ENCODE data around the gene TXNDC16.

The TXNDC16 gene

GRCh38 chr14:52443506-52443905 is 108.8 kb downstream of the TXNDC16 start:
- no peak overlapping the region for H3K27ac ChIP-seq (ENCODE audit: low read depth, low read length)
- H3K4me3 ChIP-seq (ENCODE audit: insufficient read depth, low read length, poor library complexity, severe bottlenecking): no peak overlapping the region
- TF ChIP-seq, protein P1, sequence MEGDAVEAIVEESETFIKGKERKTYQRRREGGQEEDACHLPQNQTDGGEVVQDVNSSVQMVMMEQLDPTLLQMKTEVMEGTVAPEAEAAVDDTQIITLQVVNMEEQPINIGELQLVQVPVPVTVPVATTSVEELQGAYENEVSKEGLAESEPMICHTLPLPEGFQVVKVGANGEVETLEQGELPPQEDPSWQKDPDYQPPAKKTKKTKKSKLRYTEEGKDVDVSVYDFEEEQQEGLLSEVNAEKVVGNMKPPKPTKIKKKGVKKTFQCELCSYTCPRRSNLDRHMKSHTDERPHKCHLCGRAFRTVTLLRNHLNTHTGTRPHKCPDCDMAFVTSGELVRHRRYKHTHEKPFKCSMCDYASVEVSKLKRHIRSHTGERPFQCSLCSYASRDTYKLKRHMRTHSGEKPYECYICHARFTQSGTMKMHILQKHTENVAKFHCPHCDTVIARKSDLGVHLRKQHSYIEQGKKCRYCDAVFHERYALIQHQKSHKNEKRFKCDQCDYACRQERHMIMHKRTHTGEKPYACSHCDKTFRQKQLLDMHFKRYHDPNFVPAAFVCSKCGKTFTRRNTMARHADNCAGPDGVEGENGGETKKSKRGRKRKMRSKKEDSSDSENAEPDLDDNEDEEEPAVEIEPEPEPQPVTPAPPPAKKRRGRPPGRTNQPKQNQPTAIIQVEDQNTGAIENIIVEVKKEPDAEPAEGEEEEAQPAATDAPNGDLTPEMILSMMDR (IDR thresholded peaks at IDR 0.05; ENCODE audit: insufficient read depth, low read length, poor library complexity, severe bottlenecking): no peak
- no peak for TF ChIP-seq EZH2phosphoT487 (conservative IDR thresholded peaks at IDR 0.05; ENCODE audit: low read length)
- H3K27me3 ChIP-seq (ENCODE audit: low read length): no peaks in the 10 kb centered on the region
- H3K9me3 ChIP-seq (ENCODE audit: insufficient read depth, low read length): no peaks in the 10 kb centered on the region
- H3K9ac ChIP-seq (ENCODE audit: low read length): no peak overlapping the region
- no peak overlapping the region for H3K4me2 ChIP-seq (ENCODE audit: low read depth, low read length, poor library complexity, severe bottlenecking)
- H3F3A ChIP-seq (ENCODE audit: insufficient read depth): no peaks in the 10 kb centered on the region
- H3K9me2 ChIP-seq (replicated peaks; ENCODE audit: insufficient read depth, low read length): no peaks in the 10 kb centered on the region
- no peaks in the 10 kb centered on the region for H3K79me2 ChIP-seq (ENCODE audit: insufficient read depth, low read length)
- no peak overlapping the region for H2AFZ ChIP-seq (ENCODE audit: low read depth, low read length, severe bottlenecking)
- H4K20me1 ChIP-seq (ENCODE audit: low read depth, low read length): no peaks in the 10 kb centered on the region
- peaks cover 18% of the 10 kb centered on the region; the same call in 1 of the 2 replicates for H3K36me3 ChIP-seq (ENCODE audit: low read length)

GRCh38 chr14:52442602-52443001 is 109.7 kb downstream of the TXNDC16 start:
- H3K4me3 ChIP-seq (ENCODE audit: insufficient read depth, low read length, poor library complexity, severe bottlenecking): no peak overlapping the region
- no peak overlapping the region for H3K9ac ChIP-seq (ENCODE audit: low read length)
- H3K4me2 ChIP-seq (ENCODE audit: low read depth, low read length, poor library complexity, severe bottlenecking): no peak overlapping the region
- no peaks in the 10 kb centered on the region for H4K20me1 ChIP-seq (ENCODE audit: low read depth, low read length)
- H3K36me3 ChIP-seq (ENCODE audit: low read length): peaks cover 19% of the 10 kb centered on the region; the same call in 1 of the 2 replicates
- TF ChIP-seq, protein P1 (IDR thresholded peaks at IDR 0.05; ENCODE audit: insufficient read depth, low read length, poor library complexity, severe bottlenecking): no peak
- no peak overlapping the region for H2AFZ ChIP-seq (ENCODE audit: low read depth, low read length, severe bottlenecking)
- no peak overlapping the region for H3K27ac ChIP-seq (ENCODE audit: low read depth, low read length)
- no peaks in the 10 kb centered on the region for H3K9me2 ChIP-seq (replicated peaks; ENCODE audit: insufficient read depth, low read length)
- H3K79me2 ChIP-seq (ENCODE audit: insufficient read depth, low read length): no peaks in the 10 kb centered on the region
- H3F3A ChIP-seq (ENCODE audit: insufficient read depth): no peaks in the 10 kb centered on the region
- no peaks in the 10 kb centered on the region for H3K27me3 ChIP-seq (ENCODE audit: low read length)
- no peaks in the 10 kb centered on the region for H3K9me3 ChIP-seq (ENCODE audit: insufficient read depth, low read length)

DNA sequence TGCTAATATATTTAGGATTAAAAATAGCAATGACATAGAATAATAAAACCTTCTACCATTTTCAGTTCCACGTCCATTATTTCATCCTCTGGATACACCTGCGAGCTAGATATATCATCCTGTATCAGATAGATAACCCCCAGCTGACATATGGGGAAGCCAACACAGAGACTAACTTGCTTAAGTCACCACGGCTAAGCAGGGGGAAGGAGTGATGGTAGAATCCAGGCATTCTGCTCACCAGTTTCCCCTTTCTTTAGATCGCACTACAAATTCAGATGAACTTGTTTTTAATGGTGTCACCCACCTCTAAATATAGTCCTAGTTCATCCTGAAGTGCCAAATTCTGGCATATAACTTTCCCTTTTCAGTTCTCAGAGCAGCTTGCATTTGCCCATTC is 110.1 kb downstream of the TXNDC16 start:
- Histone ChIP-seq H4K20me1 (ENCODE audit: low read depth, low read length) (no peaks in the 10 kb centered on the region), H3K36me3 (ENCODE audit: low read length) (peaks cover 19% of the 10 kb centered on the region; the same call in 1 of the 2 replicates), H3F3A (ENCODE audit: insufficient read depth) (no peaks in the 10 kb centered on the region), H3K27me3 (ENCODE audit: low read length) (no peaks in the 10 kb centered on the region), H3K4me3 (ENCODE audit: insufficient read depth, low read length, poor library complexity, severe bottlenecking) (no peak overlapping the region), H3K9me2 (replicated peaks; ENCODE audit: insufficient read depth, low read length) (no peaks in the 10 kb centered on the region), H3K4me2 (ENCODE audit: low read depth, low read length, poor library complexity, severe bottlenecking) (no peak overlapping the region), H3K79me2 (ENCODE audit: insufficient read depth, low read length) (no peaks in the 10 kb centered on the region), H3K27ac (ENCODE audit: low read depth, low read length) (no peak overlapping the region), H3K9ac (ENCODE audit: low read length) (no peak overlapping the region), H2AFZ (ENCODE audit: low read depth, low read length, severe bottlenecking) (no peak overlapping the region), H3K9me3 (ENCODE audit: insufficient read depth, low read length) (no peaks in the 10 kb centered on the region)
- TF ChIP-seq, protein P1 (IDR thresholded peaks at IDR 0.05; ENCODE audit: insufficient read depth, low read length, poor library complexity, severe bottlenecking): no peak
- no peak for TF ChIP-seq EZH2phosphoT487 (conservative IDR thresholded peaks at IDR 0.05; ENCODE audit: low read length)

All from SU-DHL-6 (cell line).